ENCODE data around the gene RANBP3. TPM values are rescaled to one million over a fixed set of nuclear protein-coding genes. Genes with fewer than 3 reads are reported as not detected.
"Not testable (repeated sequence)": the region's sequence is repeated elsewhere in the genome, so short reads cannot be mapped to it uniquely, and the experiment has no call there.

The RANBP3 gene
- total RNA-seq, 1 experiment from 2014 or later: 55.2 TPM

DNA sequence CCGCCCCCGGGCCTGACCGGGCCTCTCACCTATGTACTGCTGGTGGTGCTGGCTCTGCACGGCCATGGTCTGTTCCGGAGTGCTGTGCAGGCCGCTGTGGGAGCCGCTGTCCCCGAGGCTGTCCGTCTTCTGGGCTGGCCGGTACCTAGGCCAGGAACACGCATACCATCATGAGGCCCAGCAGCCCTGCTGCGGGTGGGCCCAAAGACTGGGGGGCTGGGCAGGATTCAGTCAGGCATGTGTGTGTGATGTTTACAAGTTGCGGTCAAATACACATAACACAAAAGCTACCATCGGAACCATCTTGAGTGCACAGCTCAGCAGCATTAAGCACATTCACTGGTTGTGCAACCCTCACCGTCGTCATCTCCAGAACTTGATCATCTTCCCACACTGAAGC lies 32.2 kb upstream of the RANBP3 start:
- in situ Hi-C loops (cut with HindIII; ENCODE audit: low sequenced_read_pairs): no loop called here
- DNase-seq (ENCODE audit: low spot score): no peak

DNA sequence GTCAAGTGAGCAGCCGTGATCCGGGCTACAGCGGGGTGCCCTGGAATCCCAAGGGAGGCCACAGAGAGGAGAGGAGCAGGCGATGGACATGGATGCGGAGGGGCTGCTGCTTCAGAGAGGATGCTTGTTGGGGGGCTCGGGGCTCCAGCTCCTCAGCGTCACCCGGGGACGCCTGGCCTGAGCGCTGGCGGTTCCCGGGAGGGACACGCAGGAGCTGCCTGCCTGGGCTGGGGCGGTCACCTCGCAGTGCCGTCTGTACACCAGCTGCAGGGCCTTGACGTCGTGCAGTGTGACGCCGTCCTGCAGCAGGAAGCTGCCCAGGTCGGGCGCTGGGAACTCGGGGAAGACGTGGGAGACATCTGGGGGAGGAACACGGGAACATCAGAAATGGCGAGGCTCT lies 29.9 kb upstream of the RANBP3 start:
- no peak for DNase-seq (ENCODE audit: low spot score)
- in situ Hi-C loops (cut with HindIII; ENCODE audit: low sequenced_read_pairs): no loop called here

DNA sequence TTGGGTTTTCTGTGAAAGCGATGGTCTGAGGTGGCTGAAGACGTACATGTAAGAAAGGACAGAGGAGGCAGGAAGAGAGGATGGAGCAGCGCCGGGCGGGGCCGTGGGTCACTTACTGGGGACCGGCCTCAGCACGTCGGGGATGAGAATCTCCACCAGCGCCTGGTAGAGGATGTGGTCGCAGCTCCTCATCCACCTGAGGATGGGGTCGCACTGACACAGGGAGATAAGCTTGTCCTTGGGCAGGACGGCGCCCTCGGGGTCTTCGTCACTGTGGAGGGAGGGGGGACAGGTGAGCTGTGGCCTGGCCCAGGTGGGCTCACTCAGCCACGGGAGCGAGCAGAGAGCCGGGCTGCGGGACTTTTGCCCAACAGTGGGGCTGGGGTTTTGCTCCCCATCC lies 29.0 kb upstream of the RANBP3 start:
- DNase-seq (ENCODE audit: low spot score): no peak
- in situ Hi-C loops (cut with HindIII; ENCODE audit: low sequenced_read_pairs): no loop called here

DNA sequence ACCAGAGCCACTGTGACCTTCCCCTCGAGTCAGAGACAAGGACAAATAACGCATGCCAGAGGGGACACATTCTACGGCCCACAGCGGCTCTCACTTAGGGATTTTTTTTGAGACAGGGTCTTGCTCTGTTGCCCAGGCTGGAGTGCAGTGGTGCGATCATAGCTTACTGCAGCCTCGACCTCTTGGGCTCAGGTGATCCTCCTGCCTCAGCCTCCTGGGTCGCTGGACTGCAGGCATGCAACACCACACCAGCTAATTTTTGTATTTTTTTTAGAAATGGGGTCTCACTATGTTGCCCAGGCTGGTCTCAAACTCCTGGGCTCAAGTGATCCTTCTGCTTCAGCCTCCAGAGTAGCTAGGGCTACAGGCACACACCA lies 28.1 kb upstream of the RANBP3 start:
- in situ Hi-C loops (cut with HindIII; ENCODE audit: low sequenced_read_pairs); DNase-seq (ENCODE audit: low spot score): not testable (repeated sequence)

DNA sequence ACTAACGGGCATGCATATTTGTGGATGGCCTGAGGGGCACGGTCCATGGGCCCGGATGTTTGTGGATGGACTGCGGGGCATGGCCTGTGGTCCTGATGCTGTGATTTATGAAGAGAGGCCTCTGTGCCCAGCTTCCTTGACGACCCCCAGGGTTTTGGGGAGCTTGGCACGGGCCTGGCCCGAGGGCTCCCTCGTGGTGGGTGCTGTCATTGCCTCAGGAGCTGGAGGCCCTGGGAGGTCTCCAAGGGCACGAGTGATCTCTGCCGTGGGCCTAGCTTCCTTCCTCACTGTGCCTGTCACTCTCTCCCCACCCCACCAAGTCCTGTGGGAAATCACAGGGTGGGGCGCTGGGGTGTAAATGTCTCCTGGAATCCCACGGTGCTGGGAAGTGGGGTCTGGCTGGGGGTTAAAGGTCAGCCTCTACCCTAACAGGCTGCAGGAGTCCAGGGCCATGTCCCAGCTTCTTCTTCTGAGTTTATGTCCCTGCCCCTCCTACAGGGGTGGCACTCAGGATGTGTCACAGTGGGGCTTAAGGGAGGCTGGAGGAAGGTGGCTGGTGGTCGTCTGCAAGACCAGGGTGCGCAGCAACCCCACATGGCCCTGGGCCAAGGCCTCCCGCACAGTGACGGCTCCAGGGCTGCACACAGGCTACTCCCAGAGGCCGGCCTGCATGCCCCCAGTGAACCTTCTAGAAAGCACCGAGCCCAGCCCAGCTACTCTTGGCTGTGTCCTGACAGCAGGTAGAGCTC lies 27.6 kb upstream of the RANBP3 start:
- no peak for DNase-seq (ENCODE audit: low spot score)
- in situ Hi-C loops (cut with HindIII; ENCODE audit: low sequenced_read_pairs): no loop called here

DNA sequence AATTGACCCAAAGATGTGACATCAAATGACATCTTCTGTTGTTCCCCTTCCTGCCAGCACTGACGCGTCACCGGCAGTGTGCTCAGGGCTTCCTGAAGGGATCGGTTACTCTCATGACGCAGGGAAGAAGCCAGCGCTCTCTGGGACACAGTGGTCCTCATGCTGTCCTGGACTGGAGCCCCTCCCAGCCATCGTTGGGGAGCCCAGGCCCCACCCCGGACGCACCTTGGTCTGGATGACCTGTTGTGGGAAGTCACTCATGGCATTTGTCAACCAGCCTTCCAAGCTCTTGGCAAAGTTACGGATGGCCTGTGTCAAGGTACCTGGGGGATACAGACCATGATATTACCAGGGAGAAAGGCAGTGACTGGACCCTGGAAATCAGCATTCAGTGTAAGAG lies 26.0 kb upstream of the RANBP3 start:
- no peak for DNase-seq (ENCODE audit: low spot score)
- in situ Hi-C loops (cut with HindIII; ENCODE audit: low sequenced_read_pairs): no loop called here

DNA sequence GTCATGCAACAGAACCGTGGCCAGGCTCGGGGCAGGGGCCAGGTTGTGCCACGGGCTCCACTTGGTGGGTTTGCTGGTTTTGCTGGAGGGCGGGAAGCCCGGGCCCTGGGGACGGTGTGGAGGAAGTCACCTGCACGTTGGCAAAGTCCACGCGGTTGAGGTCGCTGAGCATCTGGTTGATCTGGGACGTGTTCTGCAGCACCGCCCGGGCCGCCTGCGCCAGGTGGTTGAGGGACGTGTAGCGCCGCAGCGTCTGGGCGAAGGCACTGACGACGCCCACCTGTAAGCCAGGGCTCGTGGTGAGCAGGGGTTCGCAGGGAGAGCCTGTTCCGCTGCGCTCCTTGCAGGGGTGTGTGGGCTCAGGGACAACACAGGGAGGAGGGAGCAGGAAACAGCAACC lies 24.7 kb upstream of the RANBP3 start:
- in situ Hi-C loops (cut with HindIII; ENCODE audit: low sequenced_read_pairs): no loop called here

DNA sequence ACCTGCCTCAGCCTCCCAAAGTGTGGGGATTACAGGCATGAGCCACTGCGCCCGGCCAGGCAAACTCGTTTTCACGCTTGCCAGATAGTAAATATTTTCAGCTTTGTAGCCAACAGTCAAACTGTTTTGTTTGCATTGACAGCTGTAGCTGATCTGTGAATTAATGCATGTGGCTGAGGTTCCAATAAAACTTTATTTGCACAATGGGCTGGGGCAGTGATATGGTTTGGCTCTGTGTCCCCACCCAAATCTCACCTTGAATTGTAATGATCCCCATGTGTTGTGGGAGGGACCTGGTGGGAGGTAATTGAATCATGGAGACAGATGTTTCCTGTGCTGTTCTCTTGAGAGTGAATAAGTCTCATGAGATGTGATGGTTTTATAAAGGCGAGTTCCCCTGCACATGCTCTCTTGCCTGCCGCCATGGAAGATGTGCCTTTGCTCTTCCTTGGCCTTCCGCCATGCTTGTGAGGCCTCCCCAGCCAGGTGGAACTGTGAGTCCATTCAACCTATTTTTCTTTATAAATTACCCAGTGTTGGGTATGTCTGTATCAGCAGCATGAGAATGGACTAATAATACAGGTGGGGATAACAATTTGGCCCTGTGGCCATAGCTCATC lies 22.4 kb upstream of the RANBP3 start:
- in situ Hi-C loops (cut with HindIII; ENCODE audit: low sequenced_read_pairs): no loop called here
- no peak for DNase-seq (ENCODE audit: low spot score)

More for the DNA sequence above, 24.7 kb upstream of the RANBP3 start:
- DNase-seq (ENCODE audit: low spot score): no peak

DNA sequence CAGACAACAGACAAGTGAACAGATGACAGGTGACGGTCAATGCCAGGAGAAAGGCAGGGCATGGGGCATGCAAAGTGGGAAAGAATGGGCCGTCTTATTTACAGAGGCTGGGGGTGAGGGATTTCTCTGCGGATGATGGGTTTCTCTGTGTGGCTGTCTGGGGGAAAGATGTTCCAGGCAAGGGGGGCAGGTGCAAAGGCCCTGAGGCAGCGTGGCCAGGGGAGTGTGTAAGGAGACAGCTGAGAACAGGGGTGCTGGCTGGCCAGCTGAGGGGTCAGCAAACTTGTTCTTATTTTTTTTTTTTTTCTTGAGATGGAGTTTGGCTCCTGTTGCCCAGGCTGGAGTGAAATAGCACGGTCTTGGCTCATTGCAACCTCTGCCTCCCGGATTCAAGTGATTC lies 21.8 kb upstream of the RANBP3 start:
- no peak for DNase-seq (ENCODE audit: low spot score)
- in situ Hi-C loops (cut with HindIII; ENCODE audit: low sequenced_read_pairs): no loop called here

DNA sequence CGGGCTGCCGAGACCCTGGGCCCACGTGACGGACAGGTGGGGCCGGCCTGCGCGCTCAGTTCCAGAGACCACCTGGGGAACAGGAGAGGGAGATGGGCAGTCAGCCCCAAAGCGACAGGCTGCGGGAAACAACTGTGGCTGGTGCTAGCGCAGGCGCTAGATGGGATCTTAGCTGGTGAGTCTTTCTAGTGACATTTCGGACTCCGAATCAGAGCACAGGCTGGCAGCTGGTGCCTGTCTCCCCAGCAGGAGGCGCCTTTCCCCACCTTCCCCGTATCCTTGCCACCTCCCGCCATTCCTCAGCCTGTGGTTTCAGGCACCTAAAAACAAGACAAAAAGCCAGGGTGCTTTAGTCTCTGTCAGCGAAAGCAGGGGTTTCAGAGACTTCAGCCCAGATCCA lies 19.4 kb upstream of the RANBP3 start:
- in situ Hi-C loops (cut with HindIII; ENCODE audit: low sequenced_read_pairs): no loop called here
- no peak for DNase-seq (ENCODE audit: low spot score)

DNA sequence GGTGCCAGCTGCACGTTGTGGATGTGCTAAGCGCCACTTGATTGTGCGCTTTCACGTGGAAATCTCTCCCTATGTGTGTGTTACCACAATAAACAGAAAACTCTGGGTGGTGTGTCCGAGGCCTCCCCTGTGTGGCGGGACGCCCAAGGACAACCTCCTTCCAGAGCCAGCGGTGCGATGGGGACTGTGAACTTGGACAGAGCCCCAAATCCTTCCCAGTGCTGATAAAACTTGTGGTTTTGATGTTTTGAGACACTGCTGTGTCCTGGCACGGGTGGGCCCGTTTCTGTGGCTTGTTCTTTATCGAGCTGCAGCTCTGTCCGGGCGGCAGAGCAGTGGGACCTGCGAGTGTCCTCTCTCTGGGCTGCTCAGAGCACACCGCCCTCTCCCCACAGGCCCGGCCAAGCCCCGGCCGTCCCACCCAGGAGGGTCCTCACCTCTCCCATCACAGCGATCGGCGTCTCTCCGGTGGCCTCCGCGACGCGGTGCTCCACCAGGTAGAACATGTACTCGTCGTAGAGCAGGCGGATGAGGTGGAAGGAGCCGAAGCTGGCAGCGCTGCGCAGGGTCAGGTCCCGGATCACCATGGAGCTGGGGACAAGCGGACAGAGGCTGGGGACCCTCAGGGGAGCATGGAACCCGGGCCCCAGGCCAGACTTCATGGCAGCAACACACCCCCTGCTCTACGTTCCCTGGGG lies 18.8 kb upstream of the RANBP3 start:
- in situ Hi-C loops (cut with HindIII; ENCODE audit: low sequenced_read_pairs): no loop called here
- DNase-seq (ENCODE audit: low spot score): no peak

DNA sequence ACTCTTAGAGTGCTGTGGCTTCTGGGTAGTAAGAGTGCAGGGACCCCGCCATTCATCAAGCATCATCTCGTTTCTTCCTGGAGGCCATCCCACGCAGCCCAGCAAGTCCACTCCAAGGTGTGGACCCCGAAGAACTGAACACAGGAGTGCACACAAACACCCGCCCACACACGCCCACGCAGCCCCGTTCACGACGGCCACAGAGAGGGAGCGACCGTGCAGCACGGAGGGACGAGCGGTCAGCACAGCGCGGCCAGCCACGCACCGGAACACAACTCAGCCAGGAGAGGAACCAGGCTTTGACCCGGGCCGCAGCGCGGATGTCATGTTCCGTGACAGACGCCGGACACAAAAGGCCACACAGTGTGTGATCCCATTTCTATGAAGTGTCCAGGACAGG lies 18.2 kb upstream of the RANBP3 start:
- in situ Hi-C loops (cut with HindIII; ENCODE audit: low sequenced_read_pairs): no loop called here
- no peak for DNase-seq (ENCODE audit: low spot score)

DNA sequence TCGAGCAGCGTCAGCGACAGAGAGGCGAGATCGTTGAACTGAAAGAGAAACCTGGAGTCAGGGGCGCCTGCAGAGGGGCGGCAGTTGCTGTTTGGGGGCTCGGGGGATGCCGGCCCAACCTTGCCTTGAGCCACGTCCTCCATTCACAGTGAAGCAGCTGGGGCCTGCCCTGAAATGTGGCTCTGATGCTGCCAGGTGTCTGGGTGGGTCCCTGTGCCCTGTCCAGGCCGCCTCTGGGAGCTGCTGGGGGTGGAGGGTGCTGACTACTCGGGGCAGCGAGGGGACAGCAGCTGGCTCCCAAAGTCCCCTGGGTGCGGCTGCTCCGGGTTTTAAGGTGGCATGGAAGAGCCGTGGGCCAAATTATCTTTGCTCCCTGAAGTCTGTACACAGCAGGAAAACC lies 17.7 kb upstream of the RANBP3 start:
- no peak for DNase-seq (ENCODE audit: low spot score)
- in situ Hi-C loops (cut with HindIII; ENCODE audit: low sequenced_read_pairs): no loop called here

DNA sequence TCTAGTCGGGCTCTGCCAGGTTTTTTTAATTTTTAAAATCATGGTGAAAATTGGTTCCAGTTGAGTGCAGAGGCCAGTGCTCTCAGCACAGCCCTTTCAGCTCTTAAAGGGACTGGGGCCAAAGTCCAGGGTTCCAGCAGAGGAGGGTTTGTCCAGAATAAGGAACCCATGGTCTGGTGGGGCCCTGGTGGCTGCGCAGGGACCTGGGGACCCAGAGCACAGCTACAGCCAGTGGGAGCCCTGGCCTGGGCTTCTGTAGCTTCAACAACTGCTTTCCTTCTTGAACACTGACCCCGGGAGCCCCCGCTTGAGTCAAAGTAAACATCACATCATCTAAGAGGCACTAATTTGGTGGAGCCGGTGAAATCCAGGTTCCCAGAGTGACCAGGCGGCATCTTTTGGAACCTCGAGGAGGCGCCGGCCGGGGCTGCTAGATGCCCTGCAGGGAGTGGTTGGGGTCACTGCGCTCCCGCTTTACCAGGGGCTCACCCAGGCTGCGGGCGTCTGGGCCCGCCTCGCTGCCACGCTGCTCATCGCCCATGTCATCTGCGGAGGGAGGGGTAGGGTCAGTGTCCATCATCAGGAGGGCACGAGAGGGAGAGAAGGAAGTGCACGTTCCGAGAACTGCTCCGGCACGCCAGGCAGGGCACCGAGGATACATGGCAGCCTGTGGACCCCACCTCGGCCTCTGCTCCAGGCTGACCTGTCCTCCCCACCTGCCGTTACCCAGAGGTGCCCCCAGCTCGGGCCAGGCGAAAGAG lies 16.6 kb upstream of the RANBP3 start:
- no peak for DNase-seq (ENCODE audit: low spot score)
- in situ Hi-C loops (cut with HindIII; ENCODE audit: low sequenced_read_pairs): no loop called here

DNA sequence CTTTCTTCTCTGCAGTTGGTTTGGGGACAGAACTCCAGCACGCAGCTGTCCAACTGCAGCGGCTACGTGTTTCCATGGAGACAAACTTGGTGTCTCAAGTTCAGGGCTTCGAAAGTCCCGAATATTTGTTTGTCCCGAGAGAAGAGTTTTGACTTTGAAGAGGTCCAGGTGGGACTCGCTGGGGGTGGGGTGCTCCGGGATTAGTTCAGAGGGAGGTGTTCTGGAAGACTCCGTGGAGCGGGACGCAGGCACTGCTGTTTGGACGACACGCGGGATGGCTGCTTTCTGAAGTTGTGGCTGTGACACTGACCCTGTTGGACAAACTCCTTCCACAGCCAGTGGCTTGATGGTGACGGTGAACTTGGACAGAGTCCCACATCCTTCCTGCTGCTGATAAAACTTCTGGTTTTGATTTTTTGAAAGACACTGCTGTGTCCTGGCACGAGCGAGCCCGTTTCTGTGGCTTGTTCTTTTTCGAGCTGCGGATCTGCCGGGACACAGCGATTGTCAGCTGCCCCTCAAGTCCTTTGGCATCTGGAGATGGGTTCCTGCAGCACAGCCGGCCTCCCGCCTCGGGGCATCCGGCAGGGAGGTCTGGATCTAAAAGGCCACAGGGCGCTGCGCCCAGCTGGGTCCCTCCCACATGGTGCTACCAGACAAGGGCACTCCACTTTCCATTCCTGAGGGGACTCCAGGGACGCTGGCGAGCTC lies 15.9 kb upstream of the RANBP3 start:
- in situ Hi-C loops (cut with HindIII; ENCODE audit: low sequenced_read_pairs): no loop called here
- no peak for DNase-seq (ENCODE audit: low spot score)

DNA sequence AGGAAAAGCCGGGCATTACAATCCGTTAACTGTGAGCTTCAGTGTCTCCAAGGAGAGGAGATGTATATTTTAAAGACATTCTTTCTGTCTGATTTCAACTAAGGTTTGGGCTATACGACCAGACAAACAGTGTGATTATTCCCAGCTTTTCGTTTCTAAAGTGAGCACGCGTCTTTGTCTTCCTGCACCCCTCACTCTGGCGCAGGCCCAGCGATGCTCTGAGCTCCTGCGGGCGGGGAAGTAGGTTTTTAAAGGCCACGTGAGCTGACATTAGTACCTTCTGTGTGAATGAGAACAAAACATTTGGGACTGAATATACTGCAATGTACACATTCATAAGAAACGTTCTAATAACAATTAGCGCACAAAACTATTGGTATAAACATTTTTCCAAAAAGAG lies 15.3 kb upstream of the RANBP3 start:
- in situ Hi-C loops (cut with HindIII; ENCODE audit: low sequenced_read_pairs): no loop called here
- DNase-seq (ENCODE audit: low spot score): no peak

DNA sequence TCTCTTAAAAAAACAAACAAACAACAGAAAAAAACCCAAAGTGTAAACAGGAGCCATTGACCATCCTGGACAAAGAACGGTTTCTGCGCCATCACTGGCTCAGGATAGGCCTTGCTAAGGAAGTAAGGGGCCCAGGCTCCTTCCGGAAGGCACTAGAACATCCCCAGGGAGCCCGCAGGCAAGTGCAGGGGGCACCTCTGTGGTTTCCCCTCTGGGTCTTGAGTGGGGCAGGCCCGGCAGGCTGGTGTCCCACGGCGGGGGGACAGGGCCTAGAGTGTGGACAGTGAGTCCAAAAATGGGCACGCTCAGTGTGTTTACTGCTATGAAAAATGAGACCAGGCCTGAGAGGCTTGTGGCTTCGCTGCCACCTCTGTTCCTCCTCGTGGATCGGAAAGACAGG lies 14.8 kb upstream of the RANBP3 start:
- in situ Hi-C loops (cut with HindIII; ENCODE audit: low sequenced_read_pairs): no loop called here

DNA sequence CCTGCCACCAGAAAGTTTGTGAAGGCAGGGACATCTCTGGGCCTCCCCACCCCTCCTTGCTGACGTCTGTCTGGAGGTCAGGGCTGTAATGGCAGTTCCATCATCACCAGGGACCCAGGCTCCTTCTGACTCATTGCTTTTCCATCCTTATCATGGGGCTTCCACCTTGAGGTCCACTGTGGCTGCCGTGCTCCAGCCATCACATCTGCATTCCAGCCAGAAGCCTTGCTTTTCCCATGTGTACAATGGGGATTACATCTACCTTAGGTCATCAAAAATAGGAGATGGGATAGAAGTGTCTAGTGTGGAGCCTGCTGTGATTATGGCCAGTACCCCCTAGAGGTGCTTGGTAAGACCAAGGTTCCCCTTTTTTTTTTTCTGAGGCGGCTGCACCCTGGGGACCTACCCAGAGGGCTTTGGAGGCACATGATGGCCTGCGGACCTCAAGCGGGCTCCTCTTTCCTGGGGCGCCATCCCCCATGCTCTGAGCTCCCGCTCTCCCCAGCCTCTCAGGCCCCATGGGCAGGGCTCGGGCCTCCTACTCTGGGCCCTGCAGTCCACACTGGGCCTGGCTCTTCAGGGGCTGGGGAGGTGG lies 13.4 kb upstream of the RANBP3 start:
- DNase-seq (ENCODE audit: low spot score): no peak
- in situ Hi-C loops (cut with HindIII; ENCODE audit: low sequenced_read_pairs): no loop called here

More for the DNA sequence above, 14.8 kb upstream of the RANBP3 start:
- DNase-seq (ENCODE audit: low spot score): no peak

DNA sequence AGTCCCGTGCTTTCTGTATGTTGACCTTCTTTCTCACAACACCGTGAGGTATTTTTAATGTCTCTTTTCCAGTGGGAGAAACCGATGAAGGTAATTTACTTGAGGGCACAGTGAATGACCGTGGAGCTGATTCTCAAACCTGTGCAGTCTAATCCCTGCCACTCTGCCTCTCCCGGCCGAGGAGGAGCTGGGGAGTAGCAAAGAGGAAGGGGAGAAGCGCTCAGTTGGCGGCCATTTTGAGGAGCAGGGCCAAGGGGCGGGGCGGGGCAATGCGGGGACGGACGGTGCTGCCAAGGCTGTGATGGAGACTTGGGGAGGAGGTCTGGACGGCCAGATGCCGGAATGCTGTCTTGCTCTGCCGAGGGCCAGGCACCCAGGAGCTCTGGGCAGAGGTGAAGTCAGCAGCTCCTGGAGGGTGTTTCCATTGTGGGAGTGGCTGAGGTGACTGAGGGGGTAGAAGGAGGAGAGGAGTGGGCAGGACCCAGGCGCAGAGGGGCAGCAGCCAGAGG lies 12.4 kb upstream of the RANBP3 start:
- in situ Hi-C loops (cut with HindIII; ENCODE audit: low sequenced_read_pairs): no loop called here
- no peak for DNase-seq (ENCODE audit: low spot score)
